Esophagus squamous epithelium (tissue), 5 donors: ENCODE results near the gene LEFTY2. TPM values are rescaled to one million over a fixed set of nuclear protein-coding genes. Genes with fewer than 3 reads are reported as not detected.
A peak's percentile ranks its signal among the peaks of the same experiment; 100 is the strongest.

Source experiments
- DNase-seq: peaks from one replicate; lab custom pipeline; 2025; lab: John Stamatoyannopoulos, UW
- H3K27ac ChIP-seq, 4 donors: fragments of 200-600 bp; sonication (generic); one replicate each; pipeline ENCODE4 v1.5.1; 2016 to 2019; ENCODE audit warnings: mild to moderate bottlenecking in 1 of 4
- H3K27me3 ChIP-seq, 4 donors: fragments of 200-600 bp; sonication (generic); 1 replicate in 3 of 4; 2 replicates in 1 of 4; pipeline versions ENCODE4 v1.5.1 to v1.6.0; 2017 to 2021; ENCODE audit warnings: antibody characterized with exemption in 1 of 4
- H3K36me3 ChIP-seq, 3 donors: fragments of 200-600 bp; sonication (generic); one replicate each; pipeline ENCODE4 v1.5.1; 2016 to 2019
- H3K4me1 ChIP-seq, 3 donors: fragments of 200-600 bp; sonication (generic); one replicate each; pipeline ENCODE4 v1.5.1; 2017 to 2019
- H3K4me3 ChIP-seq, 4 donors: fragments of 200-600 bp; sonication (generic); 1 replicate in 3 of 4; 2 replicates in 1 of 4; pipeline ENCODE4 v1.5.1; 2016 to 2019; ENCODE audit warnings: mild to moderate bottlenecking in 2 of 4, moderate library complexity in 1 of 4
- H3K9me3 ChIP-seq, 3 donors: fragments of 200-600 bp; sonication (generic); one replicate each; pipeline ENCODE4 v1.5.1; 2016 to 2019
- POLR2A ChIP-seq, 4 donors: fragments of 450-650 bp; IDR thresholded peaks; one replicate each; pipeline ENCODE4 v1.6.1; 2017; ENCODE audit warnings: antibody characterized with exemption in 4 of 4, mild to moderate bottlenecking in 4 of 4, moderate library complexity in 3 of 4
- WGBS, 2 donors: methylation state at CpG; one replicate each; pipeline ENCODE4 v1.1.5; 2018; 5-methylcytosine and 5-hydroxymethylcytosine counted together
- intact Hi-C: fragments of 100-400 bp; cut with DNase I; formaldehyde crosslinking; loops from one replicate; pipeline ENCODE4 v1.15.0; 2022
- total RNA-seq, 4 donors: library from RNA; depleted of rRNA; stranded (reverse); fragments of >200 nt; gene quantifications; one replicate each; pipeline ENCODE4 v1.1.0, GENCODE V29; 2016
- TF ChIP-seq, protein P1 (sequence below), 6 experiments: fragments of 450-650 bp in 4 of 6; fragments of 200-600 bp in 2 of 6; sonication (generic) in 2 of 6; IDR thresholded peaks; one replicate each; pipeline ENCODE4 v1.5.1; 2016 to 2019; ENCODE audit warnings: antibody characterized with exemption in 6 of 6, mild to moderate bottlenecking in 4 of 6, moderate library complexity in 4 of 6
- donor health status: DM: yes; HTN: yes; CAD: no.

The LEFTY2 gene
- total RNA-seq, 4 donors from 2014 or later, result not detected

DNA sequence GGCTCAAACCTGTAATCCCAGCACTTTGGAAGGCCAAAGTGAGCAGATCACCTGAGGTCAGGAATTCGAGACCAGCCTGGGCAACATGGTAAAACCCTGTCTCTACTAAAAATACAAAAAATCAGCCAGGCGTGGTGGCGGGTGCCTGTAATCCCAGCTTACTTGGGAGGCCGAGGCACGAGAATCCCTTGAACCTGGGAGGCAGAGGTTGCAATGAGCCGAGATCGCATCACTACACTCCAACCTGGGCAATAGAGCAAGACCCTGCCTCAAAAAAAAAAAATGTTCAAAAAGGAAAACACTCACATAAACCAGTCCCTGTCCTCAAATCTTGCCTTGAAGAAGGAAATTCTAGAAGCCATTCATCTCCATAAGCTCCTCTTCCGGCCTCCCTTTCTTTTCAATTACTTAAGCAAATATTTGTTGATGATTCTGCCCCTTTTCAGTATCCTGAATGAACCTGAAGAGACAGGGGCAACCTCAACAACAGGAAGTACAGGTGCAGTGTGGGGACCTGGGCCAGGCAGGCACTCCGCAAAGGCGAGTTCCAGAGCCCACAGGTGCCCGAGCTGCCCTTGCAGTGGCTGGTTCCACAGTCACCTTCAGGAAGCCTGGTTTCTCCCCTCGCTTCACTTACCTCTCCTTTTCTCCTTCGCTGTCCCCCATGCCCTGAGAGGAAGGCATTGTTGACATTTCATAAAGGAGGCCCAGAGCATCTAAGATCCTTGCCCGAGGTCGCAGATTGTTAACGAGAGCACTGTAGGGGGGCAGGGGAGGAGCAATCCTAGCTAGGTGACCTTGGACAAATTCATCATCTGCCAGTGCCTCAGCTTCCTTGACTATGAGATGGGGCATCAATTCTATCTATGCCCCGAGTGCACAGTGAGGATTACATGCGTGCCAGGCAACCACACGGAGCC is 43.2 kb downstream of the LEFTY2 start:
- DNase-seq, result no peak
- 75 to 82% methylated on average over 15 to 17 of the region's 19 CpGs for WGBS, 2 donors
- no peaks in the 10 kb centered on the region for H3K36me3 ChIP-seq
- no peaks in the 10 kb centered on the region for H3K27me3 ChIP-seq
- peak overlapping the region in 3 of 4 donors; percentile 3 to 36 (median 27) for H3K27ac ChIP-seq
- H3K4me1 ChIP-seq, result peaks cover 4 to 19% (median 12%) of the 10 kb centered on the region in 3 donors
- no peaks in the 10 kb centered on the region for H3K9me3 ChIP-seq
- H3K4me3 ChIP-seq, result no peak overlapping the region
- intact Hi-C loops, result no loop called here
- TF ChIP-seq POLR2A (IDR thresholded peaks at IDR 0.05), result no peak
- TF ChIP-seq, protein P1, sequence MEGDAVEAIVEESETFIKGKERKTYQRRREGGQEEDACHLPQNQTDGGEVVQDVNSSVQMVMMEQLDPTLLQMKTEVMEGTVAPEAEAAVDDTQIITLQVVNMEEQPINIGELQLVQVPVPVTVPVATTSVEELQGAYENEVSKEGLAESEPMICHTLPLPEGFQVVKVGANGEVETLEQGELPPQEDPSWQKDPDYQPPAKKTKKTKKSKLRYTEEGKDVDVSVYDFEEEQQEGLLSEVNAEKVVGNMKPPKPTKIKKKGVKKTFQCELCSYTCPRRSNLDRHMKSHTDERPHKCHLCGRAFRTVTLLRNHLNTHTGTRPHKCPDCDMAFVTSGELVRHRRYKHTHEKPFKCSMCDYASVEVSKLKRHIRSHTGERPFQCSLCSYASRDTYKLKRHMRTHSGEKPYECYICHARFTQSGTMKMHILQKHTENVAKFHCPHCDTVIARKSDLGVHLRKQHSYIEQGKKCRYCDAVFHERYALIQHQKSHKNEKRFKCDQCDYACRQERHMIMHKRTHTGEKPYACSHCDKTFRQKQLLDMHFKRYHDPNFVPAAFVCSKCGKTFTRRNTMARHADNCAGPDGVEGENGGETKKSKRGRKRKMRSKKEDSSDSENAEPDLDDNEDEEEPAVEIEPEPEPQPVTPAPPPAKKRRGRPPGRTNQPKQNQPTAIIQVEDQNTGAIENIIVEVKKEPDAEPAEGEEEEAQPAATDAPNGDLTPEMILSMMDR (IDR thresholded peaks at IDR 0.05), result no peak

DNA sequence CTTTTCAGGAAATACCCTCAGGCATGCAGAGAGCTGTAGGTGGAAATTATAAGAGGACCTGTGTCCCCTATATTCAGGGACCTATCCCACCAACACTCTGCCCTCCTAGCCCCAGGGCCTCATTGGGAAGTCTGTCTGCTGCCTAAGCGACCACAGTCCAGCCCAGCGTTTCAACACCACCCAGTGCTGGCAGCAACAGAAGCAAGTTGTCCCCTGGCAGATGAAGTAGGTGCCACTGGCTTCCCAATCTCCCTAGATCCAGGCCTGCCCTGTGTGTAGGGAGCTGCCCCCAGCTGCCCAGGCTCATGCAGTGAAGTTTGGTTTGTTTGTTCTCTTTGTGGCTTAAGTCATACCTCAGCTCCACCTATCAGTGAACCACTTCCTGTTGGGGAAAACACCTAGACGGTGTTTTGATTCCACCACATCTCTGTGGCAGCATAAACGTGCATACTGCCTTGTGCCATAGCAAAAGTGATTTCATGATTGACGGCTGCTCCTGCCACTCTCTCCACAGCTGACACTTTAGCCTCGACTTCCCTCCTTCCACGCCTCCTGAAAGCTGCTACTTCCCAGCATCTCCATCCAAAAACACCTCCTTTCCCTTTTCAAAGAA is 44.0 kb downstream of the LEFTY2 start:
- Histone ChIP-seq H3K4me1 (peaks cover 4 to 19% (median 12%) of the 10 kb centered on the region in 3 donors), H3K27me3 (no peaks in the 10 kb centered on the region), H3K27ac (peak overlapping the region in 3 of 4 donors; percentile 3 to 36 (median 27)), H3K36me3 (no peaks in the 10 kb centered on the region), H3K9me3 (no peaks in the 10 kb centered on the region), H3K4me3 (no peak overlapping the region)
- intact Hi-C loops, result no loop called here
- no peak for DNase-seq
- TF ChIP-seq POLR2A (IDR thresholded peaks at IDR 0.05), result no peak
- TF ChIP-seq, protein P1 (IDR thresholded peaks at IDR 0.05), result no peak
- 21 to 25% methylated on average over 6 to 7 of the region's 7 CpGs for WGBS, 2 donors

DNA sequence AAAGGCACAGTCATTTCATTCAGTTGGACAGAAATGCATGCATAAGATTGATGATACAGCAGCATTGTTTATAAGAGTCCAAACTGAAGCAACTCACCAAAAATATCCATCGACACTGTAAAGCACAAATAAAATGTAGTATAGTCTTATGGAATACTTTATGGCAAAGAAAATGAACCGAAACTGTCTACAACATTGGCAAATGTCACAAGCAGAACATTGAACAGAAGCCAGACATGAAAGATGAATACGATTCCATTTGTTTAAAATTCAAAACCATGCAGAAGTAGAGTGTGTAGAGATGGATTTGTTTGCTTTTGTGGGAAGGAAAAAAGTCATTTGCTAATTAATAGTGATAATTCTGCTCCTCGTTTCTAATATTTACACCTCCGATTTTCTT is 44.5 kb downstream of the LEFTY2 start:
- Histone ChIP-seq H3K4me3 (no peak overlapping the region), H3K4me1 (peaks cover 4 to 19% (median 12%) of the 10 kb centered on the region in 3 donors), H3K9me3 (no peaks in the 10 kb centered on the region), H3K36me3 (no peaks in the 10 kb centered on the region), H3K27me3 (no peaks in the 10 kb centered on the region), H3K27ac (peak overlapping the region in 1 of 4 donors; percentile 27)
- intact Hi-C loops, result no loop called here
- TF ChIP-seq, protein P1 (IDR thresholded peaks at IDR 0.05), result no peak
- no peak for TF ChIP-seq POLR2A (IDR thresholded peaks at IDR 0.05)
- WGBS, 2 donors, result 34 to 51% methylated on average over 5 of the region's 5 CpGs
- DNase-seq, result no peak

- TF ChIP-seq, protein P1 (IDR thresholded peaks at IDR 0.05), result no peak
- no peak for TF ChIP-seq POLR2A (IDR thresholded peaks at IDR 0.05)
- H3K27ac ChIP-seq, result no peak overlapping the region
- no peak for DNase-seq
- peaks cover 4 to 14% (median 7%) of the 10 kb centered on the region in 3 donors for H3K4me1 ChIP-seq
- H3K9me3 ChIP-seq, result no peaks in the 10 kb centered on the region
- H3K27me3 ChIP-seq, result peaks cover 0 to 11% (median 0%) of the 10 kb centered on the region in 4 donors
- 65 to 86% methylated on average over 6 of the region's 6 CpGs for WGBS, 2 donors
- H3K36me3 ChIP-seq, result no peaks in the 10 kb centered on the region
- no peak overlapping the region for H3K4me3 ChIP-seq
- intact Hi-C loops, result no loop called here
These were observed 48.7 kb downstream of the LEFTY2 start for GRCh38 chr1:225892307-225892706.
